Measurements from ENCODE around the gene CMTR1.

Gene CMTR1

DNA sequence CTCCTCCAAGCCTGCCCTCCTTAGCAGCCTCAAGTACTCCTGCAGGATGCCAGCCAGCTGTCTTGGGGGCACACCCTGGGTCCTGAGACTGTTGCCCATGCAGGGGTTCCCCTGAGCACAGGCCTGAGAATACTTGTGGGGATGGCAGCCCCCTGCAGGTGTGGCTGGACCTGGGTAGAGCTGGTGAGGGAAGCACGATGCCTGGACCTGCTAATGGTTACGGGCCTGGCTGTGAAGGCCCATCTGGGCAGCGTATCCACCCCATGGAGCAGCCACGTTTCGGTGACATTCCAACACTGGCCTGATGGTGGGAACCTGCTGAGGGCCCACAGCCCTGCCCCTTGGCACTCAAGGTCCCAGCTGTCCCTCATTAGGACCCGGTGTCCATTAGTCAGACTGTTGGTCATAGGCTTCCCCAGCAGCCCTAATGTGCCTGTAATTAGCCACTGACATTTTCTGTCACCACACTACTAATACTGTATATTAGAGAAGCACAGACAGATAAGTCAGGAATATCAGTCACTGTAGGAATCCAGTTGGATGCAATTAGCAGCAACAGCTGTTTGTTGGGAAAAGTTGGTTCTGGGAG, 46.3 kb downstream of the CMTR1 start:
- no peak for TF ChIP-seq GATA3 (IDR thresholded peaks at IDR 0.05; ENCODE audit: low read depth, low read length)
- no peak for TF ChIP-seq GATA2 (IDR thresholded peaks at IDR 0.05; ENCODE audit: low read depth, low read length)

DNA sequence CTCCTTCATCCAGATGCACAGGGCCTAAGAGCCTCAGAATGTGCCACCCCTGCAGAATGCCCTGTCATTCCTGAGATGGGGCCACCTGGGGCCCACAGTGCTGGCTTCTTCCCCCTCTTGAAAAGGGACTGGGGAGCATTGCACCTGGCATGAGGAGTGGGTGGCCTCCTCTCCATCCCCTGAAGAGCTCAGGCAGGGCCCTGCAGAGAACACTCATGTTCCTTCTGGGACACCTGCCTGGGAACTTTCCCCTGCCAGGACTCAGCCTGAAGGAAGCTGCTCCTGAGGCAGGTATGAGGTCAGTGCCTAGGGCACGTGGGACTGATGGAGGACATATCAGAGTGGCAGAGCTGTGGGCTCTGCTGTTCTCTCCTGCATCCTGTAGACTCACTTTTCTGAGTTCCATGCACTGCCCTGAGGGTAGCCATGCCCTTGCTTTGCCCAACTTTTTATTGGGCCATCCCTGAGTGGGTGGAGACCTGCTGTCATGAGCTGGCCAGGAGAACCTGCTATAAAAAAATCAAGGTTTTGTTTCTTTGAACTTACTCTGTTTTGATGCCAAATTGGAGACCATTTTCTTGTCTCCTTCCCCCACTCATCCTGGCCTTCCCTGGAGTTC, 47.2 kb downstream of the CMTR1 start:
- TF ChIP-seq GATA2 (IDR thresholded peaks at IDR 0.05; ENCODE audit: low read depth, low read length) (no peak), GATA3 (IDR thresholded peaks at IDR 0.05; ENCODE audit: low read depth, low read length) (no peak)

GRCh38 chr6:37480951-37481534, 48.0 kb downstream of the CMTR1 start:
- TF ChIP-seq GATA3 (IDR thresholded peaks at IDR 0.05; ENCODE audit: low read depth, low read length) (no peak), GATA2 (IDR thresholded peaks at IDR 0.05; ENCODE audit: low read depth, low read length) (no peak)

- TF ChIP-seq GATA2 (IDR thresholded peaks at IDR 0.05; ENCODE audit: low read depth, low read length) (no peak), GATA3 (IDR thresholded peaks at IDR 0.05; ENCODE audit: low read depth, low read length) (no peak)
Measured at GRCh38 chr6:37481711-37482605, 48.9 kb downstream of the CMTR1 start.

DNA sequence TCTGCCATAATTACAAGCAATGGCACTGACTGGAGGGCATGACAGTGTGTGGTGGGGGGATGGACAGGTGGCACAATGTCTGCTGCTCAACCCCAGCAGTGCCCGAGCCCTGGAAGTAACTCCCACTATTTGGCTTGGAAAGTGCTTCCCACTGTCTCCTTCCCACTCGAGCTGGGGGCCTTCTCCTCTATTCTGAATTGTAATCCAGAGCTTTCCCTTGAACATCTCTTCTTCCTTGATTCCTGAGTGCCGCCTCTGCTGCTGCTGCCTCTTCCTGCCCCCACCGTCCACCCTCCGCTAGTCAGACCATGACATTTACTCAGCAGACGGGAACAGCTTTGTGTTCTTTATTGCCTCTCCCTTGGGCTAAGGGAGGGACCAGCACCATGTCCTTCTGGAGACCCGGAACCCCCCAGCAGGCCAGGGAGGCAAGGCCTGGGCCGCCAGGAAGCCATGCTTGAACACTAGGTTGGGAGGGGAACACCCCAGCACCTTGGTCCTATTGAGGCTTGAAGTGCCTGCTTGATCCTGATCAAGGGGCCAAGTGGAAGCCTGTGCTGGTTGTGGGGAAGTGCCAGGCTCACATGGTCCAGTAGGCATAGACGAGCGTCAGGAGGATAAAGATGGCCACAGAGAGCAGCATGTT, 49.7 kb downstream of the CMTR1 start:
- TF ChIP-seq GATA2 (IDR thresholded peaks at IDR 0.05; ENCODE audit: low read depth, low read length) (no peak), GATA3 (IDR thresholded peaks at IDR 0.05; ENCODE audit: low read depth, low read length) (no peak)

- TF ChIP-seq GATA2 (IDR thresholded peaks at IDR 0.05; ENCODE audit: low read depth, low read length): no peak
- TF ChIP-seq GATA3 (IDR thresholded peaks at IDR 0.05; ENCODE audit: low read depth, low read length): no peak
Measured at GRCh38 chr6:37483252-37483901, 50.4 kb downstream of the CMTR1 start.

- TF ChIP-seq GATA2 (IDR thresholded peaks at IDR 0.05; ENCODE audit: low read depth, low read length) (no peak), GATA3 (IDR thresholded peaks at IDR 0.05; ENCODE audit: low read depth, low read length) (no peak)
Measured at GRCh38 chr6:37483917-37484785, 51.1 kb downstream of the CMTR1 start.

DNA sequence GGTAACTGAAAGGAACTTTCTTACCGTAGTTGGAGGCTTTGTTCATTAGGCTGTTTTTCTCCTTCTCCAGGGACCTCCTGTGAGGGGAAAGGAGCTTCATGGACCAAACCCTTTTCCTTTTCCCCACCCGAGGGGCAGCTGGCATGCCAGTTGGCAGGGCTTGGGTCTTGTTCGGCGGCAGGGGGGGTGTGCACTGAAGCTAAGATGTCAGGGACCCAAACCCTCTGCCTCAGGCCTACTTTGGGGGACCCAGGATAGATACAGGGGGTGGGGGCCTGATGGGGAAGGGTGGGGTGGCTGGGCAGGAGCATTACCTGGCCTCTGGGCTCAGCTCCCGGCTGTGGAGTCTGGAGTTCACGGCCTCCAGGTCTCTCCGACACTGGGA, 51.8 kb downstream of the CMTR1 start:
- no peak for TF ChIP-seq GATA2 (IDR thresholded peaks at IDR 0.05; ENCODE audit: low read depth, low read length)
- no peak for TF ChIP-seq GATA3 (IDR thresholded peaks at IDR 0.05; ENCODE audit: low read depth, low read length)

GRCh38 chr6:37485291-37485702, 52.3 kb downstream of the CMTR1 start:
- TF ChIP-seq GATA3 (IDR thresholded peaks at IDR 0.05; ENCODE audit: low read depth, low read length) (no peak), GATA2 (IDR thresholded peaks at IDR 0.05; ENCODE audit: low read depth, low read length) (no peak)

DNA sequence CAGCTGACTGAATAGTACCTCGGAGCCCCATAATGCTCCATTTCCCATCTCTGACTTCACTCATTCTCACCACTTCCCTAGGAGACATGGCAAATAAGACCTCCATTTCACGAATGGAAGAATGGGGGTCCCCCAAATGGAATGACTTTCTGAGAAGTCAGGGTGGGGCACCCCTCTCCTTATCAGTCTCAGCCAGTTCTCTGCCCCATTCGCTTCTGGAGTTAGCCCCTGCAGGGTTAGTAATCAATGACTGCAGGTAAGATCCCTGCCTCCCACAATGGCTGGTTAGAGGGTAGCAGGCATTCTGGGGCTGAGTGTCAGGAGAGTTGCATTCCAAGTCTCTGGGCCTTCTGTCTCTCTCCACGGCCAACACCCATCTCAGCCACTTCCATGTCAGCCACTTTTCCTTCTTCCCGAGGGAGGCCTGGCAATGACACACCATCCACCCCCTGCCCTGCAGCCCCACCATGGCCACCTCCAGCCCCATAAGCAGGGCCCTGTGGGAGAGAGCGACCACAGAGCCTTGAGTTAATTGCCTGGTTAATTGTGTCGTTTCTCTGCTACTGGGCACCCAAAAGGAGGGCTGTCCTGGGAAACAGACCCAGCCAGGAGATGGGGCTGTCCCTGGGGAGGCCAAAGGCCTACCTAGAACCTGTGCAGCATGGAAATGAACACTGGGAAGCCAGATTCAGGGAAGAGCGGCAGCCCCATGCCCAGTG, 53.3 kb downstream of the CMTR1 start:
- TF ChIP-seq GATA3 (IDR thresholded peaks at IDR 0.05; ENCODE audit: low read depth, low read length) (no peak), GATA2 (IDR thresholded peaks at IDR 0.05; ENCODE audit: low read depth, low read length) (no peak)

DNA sequence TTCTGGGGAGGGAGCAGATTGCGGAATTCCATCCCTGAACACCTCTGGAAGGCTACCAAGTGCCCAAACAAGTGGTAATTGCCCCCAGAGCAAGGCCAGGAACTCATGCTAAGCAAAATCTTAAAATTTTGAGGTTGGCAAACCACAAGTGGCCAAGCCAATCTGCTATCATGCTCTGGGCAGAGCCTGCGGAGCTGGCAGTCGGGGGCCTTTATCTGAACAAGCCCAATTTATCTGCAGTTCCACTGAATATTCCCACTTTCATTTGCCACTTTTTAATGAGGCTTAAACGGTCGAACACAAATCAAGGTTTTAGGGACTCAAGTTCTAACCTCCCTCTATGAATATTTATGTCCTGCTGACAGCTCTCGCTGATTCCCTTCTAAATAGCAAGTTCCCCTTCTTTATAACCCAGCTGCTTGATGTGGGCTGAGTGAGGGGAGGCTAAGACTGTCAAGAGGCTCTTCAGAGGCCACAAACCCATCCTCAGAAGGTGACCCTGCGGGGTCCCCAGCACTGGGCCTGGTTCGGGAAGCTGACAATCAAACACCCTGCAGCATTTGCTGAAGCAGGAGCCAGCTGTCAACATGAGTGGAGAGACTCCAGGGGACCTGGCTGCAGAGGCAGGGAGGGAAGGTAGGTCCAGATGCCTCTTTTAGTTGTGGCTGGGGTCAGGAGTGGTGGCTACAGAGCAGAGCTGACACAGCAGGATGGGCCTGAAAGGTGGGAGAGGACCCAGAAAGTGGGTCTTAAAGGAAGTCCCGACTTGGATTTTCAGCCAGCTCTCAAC, 54.8 kb downstream of the CMTR1 start:
- TF ChIP-seq GATA2 (IDR thresholded peaks at IDR 0.05; ENCODE audit: low read depth, low read length) (no peak), GATA3 (IDR thresholded peaks at IDR 0.05; ENCODE audit: low read depth, low read length) (no peak)

Measured in SH-SY5Y (cell line).